Kidney (tissue), 14 donors: ENCODE measurements around the gene NPY5R. TPM values are rescaled to one million over a fixed set of nuclear protein-coding genes. Genes with fewer than 3 reads are reported as not detected.

Source experiments
- DNase-seq, 5 donors: peaks; one replicate each; pipeline ENCODE4 v3.0.0-alpha.2; 2013 to 2020
- FAIRE-seq: peaks from 2 replicates; lab custom pipeline; 2012; peaks lifted over from hg19 to GRCh38; lab: Jason Lieb, UNC
- H3K27ac ChIP-seq, 2 donors: one replicate each; pipeline ENCODE4 v1.7.0; 2013; ENCODE audit warnings: low read depth in 2 of 2, low read length in 2 of 2, inconsistent platforms in 1 of 2
- H3K27me3 ChIP-seq: one replicate; pipeline ENCODE4 v1.7.1; 2013; ENCODE audit warnings: low read length, inconsistent platforms; ENCODE audit not compliant: control insufficient read depth, insufficient read depth
- H3K36me3 ChIP-seq, 3 donors: one replicate each; pipeline versions ENCODE4 v1.7.0 to v1.7.1; 2013; ENCODE audit warnings: low read length in 3 of 3, control low read depth in 1 of 3, inconsistent platforms in 1 of 3; ENCODE audit not compliant: insufficient read depth in 3 of 3, control insufficient read depth in 2 of 3
- H3K4me1 ChIP-seq, 3 donors: one replicate each; pipeline versions ENCODE4 v1.7.0 to v1.7.1; 2013; ENCODE audit warnings: low read length in 3 of 3, inconsistent platforms in 1 of 3, low read depth in 1 of 3; ENCODE audit not compliant: control insufficient read depth in 2 of 3, insufficient read depth in 2 of 3
- H3K4me3 ChIP-seq, 3 donors: one replicate each; pipeline versions ENCODE4 v1.7.0 to v1.8.1; 2013; ENCODE audit warnings: low read length in 3 of 3, control low read depth in 1 of 3, inconsistent platforms in 1 of 3
- H3K9ac ChIP-seq, 3 donors: one replicate each; pipeline versions ENCODE4 v1.7.0 to v1.7.1; 2013; ENCODE audit warnings: low read length in 3 of 3, control low read depth in 1 of 3, inconsistent platforms in 1 of 3
- H3K9me3 ChIP-seq, 3 donors: one replicate each; pipeline versions ENCODE4 v1.7.0 to v1.7.1; 2013; ENCODE audit warnings: low read length in 3 of 3, control low read depth in 1 of 3, inconsistent platforms in 1 of 3; ENCODE audit not compliant: control insufficient read depth in 2 of 3, insufficient read depth in 1 of 3
- CTCF ChIP-seq: IDR thresholded peaks from 3 replicates; pipeline ENCODE4 v1.5.1; 2012; ENCODE audit warnings: mild to moderate bottlenecking, moderate library complexity, borderline replicate concordance; ENCODE audit not compliant: insufficient read depth; ENCODE audit errors: extremely low read depth
- intact Hi-C: fragments of 100-400 bp; cut with DNase I; formaldehyde crosslinking; loops from one replicate; pipeline ENCODE4 v1.11.1; 2022
- polyA plus RNA-seq: library from polyadenylated mRNA; stranded (reverse); fragments of 350-450 nt; fragmentation: Illumina TruSeq; extraction: RNeasy Lipid Tissue Mini Kit (QIAGEN cat#74804); gene quantifications from one replicate; pipeline ENCODE4 v1.2.3, GENCODE V29; 2014; ENCODE audit warnings: low read depth, low replicate concordance; ENCODE audit not compliant: insufficient read depth
- total RNA-seq: library from RNA; stranded (reverse); fragmentation: NEBNext Ultra II Directional; extraction: Animal tissue kit (Norgen Biotek cat#: 25700); gene quantifications from one replicate; pipeline ENCODE4 v1.2.1, GENCODE V29; 2021
- donor health status: control.
- donor health status: control.
- donor health status: control.
- donor health status: control.
- donor health status: control.
- donor health status: DM: yes; HTN: yes; CAD: no.
- donor health status: Normal renal cell carcinoma (clear cell type).

Gene NPY5R
- total and polyA plus RNA-seq, 2 donors from 2014 or later: 1.2 to 3.0 TPM

DNA sequence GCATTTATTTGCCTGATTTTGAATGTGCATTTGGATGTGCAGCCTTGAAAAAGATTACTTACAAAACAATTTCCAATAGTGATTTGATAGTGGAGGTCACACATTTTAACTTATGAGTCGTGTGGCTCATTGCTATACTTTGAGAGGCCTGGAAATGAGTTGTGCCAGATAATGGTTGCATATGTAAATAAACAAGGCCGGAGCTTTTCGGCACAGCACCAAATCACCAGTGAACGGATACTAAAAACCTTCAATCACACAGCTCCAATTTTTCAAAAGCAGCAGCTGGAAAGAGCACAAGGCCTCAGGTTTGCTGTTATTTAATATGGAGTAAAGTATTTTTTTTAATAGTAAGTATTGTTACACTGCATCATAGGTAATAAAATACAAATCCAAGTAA lies 57.2 kb downstream of the NPY5R start:
- Histone ChIP-seq H3K9me3 (no peaks in the 10 kb centered on the region), H3K27ac (no peak overlapping the region), H3K36me3 (no peaks in the 10 kb centered on the region), H3K4me1 (no peaks in the 10 kb centered on the region), H3K4me3 (no peak overlapping the region), H3K27me3 (no peaks in the 10 kb centered on the region), H3K9ac (no peak overlapping the region)
- intact Hi-C loops: no loop called here
- TF ChIP-seq CTCF: no peak
- no peak for FAIRE-seq
- no peak for DNase-seq

Other genes with a start within 250 kb of the NPY5R start
- gene NAF1, start 177.0 kb upstream of the NPY5R start, total RNA-seq: 18.2 TPM
- gene NAF1, start 177.0 kb upstream of the NPY5R start, polyA plus RNA-seq: 5.0 TPM
- 32.9 TPM for gene NPY1R, start 11.3 kb upstream of the NPY5R start, total RNA-seq
- gene NPY1R, start 11.3 kb upstream of the NPY5R start, polyA plus RNA-seq: 19.2 TPM
- not detected for gene TKTL2, start 129.9 kb downstream of the NPY5R start, total RNA-seq
- gene TKTL2, start 129.9 kb downstream of the NPY5R start, polyA plus RNA-seq: not detected
- 26.9 TPM for gene TMA16, start 150.8 kb downstream of the NPY5R start, total RNA-seq
- 12.8 TPM for gene TMA16, start 150.8 kb downstream of the NPY5R start, polyA plus RNA-seq